ENCODE results near the gene ABCC1. TPM values are rescaled to one million over a fixed set of nuclear protein-coding genes. Genes with fewer than 3 reads are reported as not detected.

Gene ABCC1
- total and polyA plus RNA-seq, 2 experiments from 2014 or later, result 7.0 to 9.3 TPM

GRCh38 chr16:16059160-16059559, 109.7 kb downstream of the ABCC1 start:
- no peaks in the 10 kb centered on the region for H3K9me3 ChIP-seq (ENCODE audit: low read depth)
- no peaks in the 10 kb centered on the region for H3K36me3 ChIP-seq (replicated peaks; ENCODE audit: insufficient read depth, low read depth)
- no peak overlapping the region for H3K4me3 ChIP-seq
- H4K20me1 ChIP-seq (ENCODE audit: insufficient read depth, poor library complexity, severe bottlenecking), result no peaks in the 10 kb centered on the region
- TF ChIP-seq EZH2 (IDR thresholded peaks at IDR 0.05; ENCODE audit: borderline replicate concordance), result no peak
- no peak for TF ChIP-seq EZH2phosphoT487 (IDR thresholded peaks at IDR 0.05; ENCODE audit: low read depth, severe bottlenecking, unreplicated experiment)
- no peak for TF ChIP-seq CTCF (IDR thresholded peaks at IDR 0.05; ENCODE audit: poor library complexity)
- no peaks in the 10 kb centered on the region for H3K27me3 ChIP-seq
- H3K9me2 ChIP-seq (replicated peaks; ENCODE audit: insufficient read depth), result no peaks in the 10 kb centered on the region
- H3K4me2 ChIP-seq, result no peak overlapping the region
- 97% methylated on average over 8 of the region's 8 CpGs for WGBS (ENCODE audit: low lambda C conversion rate, missing lambda C conversion rate)
- DNase-seq (ENCODE audit: low spot score), result no peak
- H3K79me2 ChIP-seq, result no peaks in the 10 kb centered on the region
- no peak overlapping the region for H3K27ac ChIP-seq
- H3K4me1 ChIP-seq (ENCODE audit: insufficient read depth), result no peaks in the 10 kb centered on the region
- H2AFZ ChIP-seq, result no peak overlapping the region

GRCh38 chr16:16059895-16060590, 110.6 kb downstream of the ABCC1 start:
- H4K20me1 ChIP-seq (ENCODE audit: insufficient read depth, poor library complexity, severe bottlenecking), result no peaks in the 10 kb centered on the region
- 100% methylated on average over 11 of the region's 11 CpGs for WGBS (ENCODE audit: low lambda C conversion rate, missing lambda C conversion rate)

GRCh38 chr16:16062023-16062937, 112.9 kb downstream of the ABCC1 start:
- Histone ChIP-seq H3K36me3 (replicated peaks; ENCODE audit: insufficient read depth, low read depth) (no peaks in the 10 kb centered on the region), H3K9me3 (ENCODE audit: low read depth) (no peaks in the 10 kb centered on the region), H3K4me1 (ENCODE audit: insufficient read depth) (no peaks in the 10 kb centered on the region), H4K20me1 (ENCODE audit: insufficient read depth, poor library complexity, severe bottlenecking) (no peaks in the 10 kb centered on the region), H3K27ac (no peak overlapping the region), H3K9me2 (replicated peaks; ENCODE audit: insufficient read depth) (no peaks in the 10 kb centered on the region), H2AFZ (no peak overlapping the region), H3K27me3 (no peaks in the 10 kb centered on the region), H3K4me2 (no peak overlapping the region), H3K4me3 (no peak overlapping the region), H3K79me2 (no peaks in the 10 kb centered on the region)
- TF ChIP-seq EZH2phosphoT487 (IDR thresholded peaks at IDR 0.05; ENCODE audit: low read depth, severe bottlenecking, unreplicated experiment) (no peak), CTCF (IDR thresholded peaks at IDR 0.05; ENCODE audit: poor library complexity) (no peak), EZH2 (IDR thresholded peaks at IDR 0.05; ENCODE audit: borderline replicate concordance) (no peak)
- WGBS (ENCODE audit: low lambda C conversion rate, missing lambda C conversion rate), result 88% methylated on average over 16 of the region's 16 CpGs
- no peak for DNase-seq (ENCODE audit: low spot score)

More at GRCh38 chr16:16059895-16060590, 110.6 kb downstream of the ABCC1 start:
- H3K27me3 ChIP-seq, result no peaks in the 10 kb centered on the region
- no peaks in the 10 kb centered on the region for H3K9me2 ChIP-seq (replicated peaks; ENCODE audit: insufficient read depth)
- no peaks in the 10 kb centered on the region for H3K9me3 ChIP-seq (ENCODE audit: low read depth)
- no peak overlapping the region for H3K4me3 ChIP-seq
- H3K36me3 ChIP-seq (replicated peaks; ENCODE audit: insufficient read depth, low read depth), result no peaks in the 10 kb centered on the region
- DNase-seq (ENCODE audit: low spot score), result no peak
- TF ChIP-seq CTCF (IDR thresholded peaks at IDR 0.05; ENCODE audit: poor library complexity), result no peak
- TF ChIP-seq EZH2 (IDR thresholded peaks at IDR 0.05; ENCODE audit: borderline replicate concordance), result no peak
- H3K4me2 ChIP-seq, result no peak overlapping the region
- no peak overlapping the region for H2AFZ ChIP-seq
- no peaks in the 10 kb centered on the region for H3K79me2 ChIP-seq
- no peak overlapping the region for H3K27ac ChIP-seq
- no peaks in the 10 kb centered on the region for H3K4me1 ChIP-seq (ENCODE audit: insufficient read depth)
